Fibroblast of pulmonary artery (primary cell): ENCODE data around the gene IQSEC1.

ENCODE experiments used
- DNase-seq: peaks from one replicate; pipeline ENCODE4 v3.0.0-alpha.2; 2010; ENCODE audit warnings: low read depth
- H3K4me3 ChIP-seq: replicated peaks from 2 replicates; pipeline ENCODE4 v1.5.1; 2011; ENCODE audit warnings: low read depth, mild to moderate bottlenecking, control low read depth, low read length, moderate library complexity
- CTCF ChIP-seq: IDR thresholded peaks from 2 replicates; pipeline ENCODE4 v1.5.1; 2011; ENCODE audit warnings: mild to moderate bottlenecking, control low read depth, low read length, inconsistent platforms; ENCODE audit errors: missing control alignments

IQSEC1 gene

GRCh38 chr3:12979151-12979946 lies 93.9 kb downstream of the IQSEC1 start:
- no peak overlapping the region for H3K4me3 ChIP-seq
- no peak for TF ChIP-seq CTCF
- no peak for DNase-seq

GRCh38 chr3:12978682-12979081 lies 94.5 kb downstream of the IQSEC1 start:
- no peak for DNase-seq
- H3K4me3 ChIP-seq, result no peak overlapping the region
- TF ChIP-seq CTCF, result no peak

GRCh38 chr3:12977117-12977808 lies 96.0 kb downstream of the IQSEC1 start:
- TF ChIP-seq CTCF, result no peak
- H3K4me3 ChIP-seq, result no peak overlapping the region
- DNase-seq, result no peak

- no peak for TF ChIP-seq CTCF
- DNase-seq, result no peak
- no peak overlapping the region for H3K4me3 ChIP-seq
These were observed 97.3 kb downstream of the IQSEC1 start for GRCh38 chr3:12975748-12976522.

- no peak overlapping the region for H3K4me3 ChIP-seq
- no peak for TF ChIP-seq CTCF
- no peak for DNase-seq
These were observed 98.4 kb downstream of the IQSEC1 start for GRCh38 chr3:12974819-12975218.

- TF ChIP-seq CTCF, result no peak
- no peak overlapping the region for H3K4me3 ChIP-seq
- DNase-seq, result no peak
These were observed 98.9 kb downstream of the IQSEC1 start for GRCh38 chr3:12974334-12974733.
